ENCODE measurements around the gene GLIS1. TPM values are rescaled to one million over a fixed set of nuclear protein-coding genes. Genes with fewer than 3 reads are reported as not detected.

Gene GLIS1
- total RNA-seq, 1 experiment from 2014 or later = 1.7 TPM

GRCh38 chr1:53683986-53684740 lies 54.8 kb downstream of the GLIS1 start:
- Histone ChIP-seq H3K9me3 (ENCODE audit: low read length) (no peaks in the 10 kb centered on the region), H3K36me3 (ENCODE audit: low read depth, low read length) (no peaks in the 10 kb centered on the region), H3K4me1 (ENCODE audit: insufficient read depth, low read length) (no peaks in the 10 kb centered on the region), H3K27me3 (ENCODE audit: low read length) (no peaks in the 10 kb centered on the region), H4K20me1 (ENCODE audit: low read length) (no peaks in the 10 kb centered on the region), H3K9ac (ENCODE audit: low read length) (no peak overlapping the region), H2AFZ (ENCODE audit: low read length) (no peak overlapping the region), H3K79me2 (ENCODE audit: low read length) (no peaks in the 10 kb centered on the region), H3K4me2 (ENCODE audit: low read length) (no peak overlapping the region), H3K4me3 (ENCODE audit: low read length) (no peak overlapping the region), H3K9me2 (replicated peaks; ENCODE audit: low read length) (no peaks in the 10 kb centered on the region), H3F3A (ENCODE audit: low read length, unreplicated experiment) (no peaks in the 10 kb centered on the region), H3K27ac (ENCODE audit: low read length) (no peak overlapping the region)
- CTCF ChIA-PET = interaction anchor here (0.6 kb wide), 1 partner anchor 70 kb away, joined by 7 read pairs; no protein-coding TSS in a partner anchor
- intact Hi-C loops (cut with micrococcal nuclease) = loop anchor here (2.0 kb wide), 1 partner anchor 71 kb away; no protein-coding TSS in a partner anchor
- TF ChIP-seq, protein P1, sequence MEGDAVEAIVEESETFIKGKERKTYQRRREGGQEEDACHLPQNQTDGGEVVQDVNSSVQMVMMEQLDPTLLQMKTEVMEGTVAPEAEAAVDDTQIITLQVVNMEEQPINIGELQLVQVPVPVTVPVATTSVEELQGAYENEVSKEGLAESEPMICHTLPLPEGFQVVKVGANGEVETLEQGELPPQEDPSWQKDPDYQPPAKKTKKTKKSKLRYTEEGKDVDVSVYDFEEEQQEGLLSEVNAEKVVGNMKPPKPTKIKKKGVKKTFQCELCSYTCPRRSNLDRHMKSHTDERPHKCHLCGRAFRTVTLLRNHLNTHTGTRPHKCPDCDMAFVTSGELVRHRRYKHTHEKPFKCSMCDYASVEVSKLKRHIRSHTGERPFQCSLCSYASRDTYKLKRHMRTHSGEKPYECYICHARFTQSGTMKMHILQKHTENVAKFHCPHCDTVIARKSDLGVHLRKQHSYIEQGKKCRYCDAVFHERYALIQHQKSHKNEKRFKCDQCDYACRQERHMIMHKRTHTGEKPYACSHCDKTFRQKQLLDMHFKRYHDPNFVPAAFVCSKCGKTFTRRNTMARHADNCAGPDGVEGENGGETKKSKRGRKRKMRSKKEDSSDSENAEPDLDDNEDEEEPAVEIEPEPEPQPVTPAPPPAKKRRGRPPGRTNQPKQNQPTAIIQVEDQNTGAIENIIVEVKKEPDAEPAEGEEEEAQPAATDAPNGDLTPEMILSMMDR (conservative IDR thresholded peaks at IDR 0.05; ENCODE audit: low read depth, low read length) = no peak; the same call in 1 of the 2 replicates
- no peak for TF ChIP-seq EZH2phosphoT487 (IDR thresholded peaks at IDR 0.05; ENCODE audit: borderline replicate concordance, low read length)
- TF ChIP-seq EZH2 (IDR thresholded peaks at IDR 0.05; ENCODE audit: low read length, unreplicated experiment) = no peak
- no TSS peak for BruUV-seq (replicated peaks)
- POLR2A ChIA-PET (ENCODE audit: unreplicated experiment) = no interaction called here
- ATAC-seq (peak; percentile 16; the same call in 1 of the 2 replicates), DNase-seq (no peak)

DNA sequence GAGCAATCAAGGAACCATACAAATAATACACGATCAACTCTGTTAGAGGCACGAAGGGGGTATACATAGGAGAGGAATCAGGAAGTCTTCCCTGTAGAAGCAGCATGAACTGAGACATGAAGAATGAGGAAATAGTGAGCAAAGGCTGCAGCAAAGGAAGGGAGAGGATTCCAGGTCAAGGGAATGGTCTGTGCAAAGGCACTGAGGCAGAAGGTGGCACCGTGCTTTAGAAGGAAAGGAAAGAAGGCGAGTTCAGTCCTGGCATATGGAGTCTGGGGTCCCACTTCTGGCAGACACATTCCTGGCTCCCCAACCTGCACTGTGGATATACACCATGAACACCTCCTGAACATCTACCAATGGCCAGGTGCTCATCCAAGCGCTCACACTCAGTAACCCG lies 56.1 kb downstream of the GLIS1 start:
- intact Hi-C loops (cut with micrococcal nuclease) = loop anchor here (1.0 to 2.0 kb wide), 2 partner anchors 72 to 198 kb away; no protein-coding TSS in a partner anchor
- Histone ChIP-seq H3K9me2 (replicated peaks; ENCODE audit: low read length) (no peaks in the 10 kb centered on the region), H3F3A (ENCODE audit: low read length, unreplicated experiment) (no peaks in the 10 kb centered on the region), H3K4me1 (ENCODE audit: insufficient read depth, low read length) (no peaks in the 10 kb centered on the region), H2AFZ (ENCODE audit: low read length) (no peak overlapping the region), H4K20me1 (ENCODE audit: low read length) (no peaks in the 10 kb centered on the region), H3K27me3 (ENCODE audit: low read length) (no peaks in the 10 kb centered on the region), H3K9ac (ENCODE audit: low read length) (no peak overlapping the region), H3K79me2 (ENCODE audit: low read length) (no peaks in the 10 kb centered on the region), H3K27ac (ENCODE audit: low read length) (no peak overlapping the region), H3K36me3 (ENCODE audit: low read depth, low read length) (no peaks in the 10 kb centered on the region), H3K9me3 (ENCODE audit: low read length) (no peaks in the 10 kb centered on the region), H3K4me2 (ENCODE audit: low read length) (no peak overlapping the region), H3K4me3 (ENCODE audit: low read length) (no peak overlapping the region)
- CTCF ChIA-PET = interaction anchor here (1.0 to 1.3 kb wide), 2 partner anchors 171 to 197 kb away, joined by 3 to 4 read pairs; no protein-coding TSS in a partner anchor
- BruUV-seq (replicated peaks) = no TSS peak
- DNase-seq (no peak), ATAC-seq (no peak)
- TF ChIP-seq EZH2phosphoT487 (IDR thresholded peaks at IDR 0.05; ENCODE audit: borderline replicate concordance, low read length) = no peak
- TF ChIP-seq EZH2 (IDR thresholded peaks at IDR 0.05; ENCODE audit: low read length, unreplicated experiment) = no peak
- TF ChIP-seq, protein P1 (conservative IDR thresholded peaks at IDR 0.05; ENCODE audit: low read depth, low read length) = no peak
- POLR2A ChIA-PET (ENCODE audit: unreplicated experiment) = no interaction called here
